Prostate gland (tissue), 2 donors: ENCODE results near the gene PDHB.

Experiments
- CTCF ChIP-seq, 4 experiments: fragments of 200-600 bp in 2 of 4; fragments of 450-650 bp in 2 of 4; sonication (generic) in 2 of 4; IDR thresholded peaks; 1 replicate in 3 of 4; 2 replicates in 1 of 4; pipeline ENCODE4 v1.5.1; 2016 to 2019; ENCODE audit warnings: antibody characterized with exemption in 4 of 4, mild to moderate bottlenecking in 2 of 4, moderate library complexity in 2 of 4
- POLR2A ChIP-seq: fragments of 450-650 bp; IDR thresholded peaks from one replicate; pipeline ENCODE4 v1.6.1; 2016; ENCODE audit warnings: antibody characterized with exemption, mild to moderate bottlenecking

- TF ChIP-seq CTCF (IDR thresholded peaks at IDR 0.05) (no peak), POLR2A (no peak)
Observed at GRCh38 chr3:58392181-58392580, 41.5 kb downstream of the PDHB start.
